Endothelial cell of umbilical vein (primary cell): Measurements from ENCODE around the gene PRIMA1. TPM values are rescaled to one million over a fixed set of nuclear protein-coding genes. Genes with fewer than 3 reads are reported as not detected.

ENCODE experiments used
- BruUV-seq: library from RNA; stranded (reverse); fragments of 400-500 nt; replicated peaks from 2 replicates; lab custom pipeline; 2021; lab: Mats Ljungman, UMichigan
- CTCF ChIA-PET: fragments of 300-600, 350-600 bp; sonication (Branson Sonifier 250); formaldehyde crosslinking; loops from one replicate; lab custom pipeline; 2021; ENCODE audit warnings: antibody characterized with exemption, inconsistent platforms; lab: Charles Lee
- POLR2A ChIA-PET: fragments of 300-600, 350-600 bp; sonication (Branson Sonifier 250); formaldehyde crosslinking; loops from one replicate; lab custom pipeline; 2021; ENCODE audit warnings: antibody characterized with exemption, inconsistent platforms; lab: Charles Lee
- DNase-seq: peaks from one replicate; pipeline ENCODE4 v3.0.0-alpha.2; 2011; ENCODE audit warnings: low read depth, low spot score
- FAIRE-seq: peaks from 2 replicates; lab custom pipeline; 2011; peaks lifted over from hg19 to GRCh38; lab: Jason Lieb, UNC
- H2AFZ ChIP-seq: 2 replicates; pipeline ENCODE4 v1.6.0; 2012; ENCODE audit warnings: low read depth, low read length, control low read depth, inconsistent platforms
- H3K27ac ChIP-seq: 2 replicates; pipeline ENCODE4 v1.5.1; 2011; ENCODE audit warnings: low read depth, mild to moderate bottlenecking, control low read depth, low read length, moderate library complexity; ENCODE audit not compliant: insufficient read depth
- H3K27me3 ChIP-seq, 2 experiments: 2 replicates each; pipeline versions ENCODE4 v1.6.0 to v1.6.1; 2011; ENCODE audit warnings: low read length in 2 of 2, mixed read lengths in 1 of 2; ENCODE audit not compliant: control insufficient read depth in 2 of 2, insufficient read depth in 2 of 2
- H3K36me3 ChIP-seq, 2 experiments: 2 replicates in 1 of 2; 3 replicates in 1 of 2; pipeline ENCODE4 v1.5.1; 2011; ENCODE audit warnings: low read length in 2 of 2, mild to moderate bottlenecking in 1 of 2, moderate library complexity in 1 of 2; ENCODE audit not compliant: control insufficient read depth in 2 of 2, insufficient read depth in 2 of 2; ENCODE audit errors: extremely low read depth in 1 of 2
- H3K4me1 ChIP-seq: 3 replicates; pipeline ENCODE4 v1.5.1; 2011; ENCODE audit warnings: mild to moderate bottlenecking, low read length; ENCODE audit not compliant: control insufficient read depth, insufficient read depth; ENCODE audit errors: extremely low read depth
- H3K4me2 ChIP-seq: 2 replicates; pipeline ENCODE4 v1.6.1; 2011; ENCODE audit warnings: low read length, control low read depth, mixed read lengths; ENCODE audit not compliant: insufficient read depth
- H3K4me3 ChIP-seq, 3 experiments: fragments of 200-600 bp in 1 of 3; sonication (generic), shearing (Covaris generic) in 1 of 3; replicated peaks in 1 of 3; 2 replicates each; pipeline ENCODE4 v1.5.1; 2011 to 2016; ENCODE audit warnings: control low read depth in 3 of 3, low read length in 3 of 3, mild to moderate bottlenecking in 2 of 3, inconsistent platforms in 1 of 3, low read depth in 1 of 3, moderate library complexity in 1 of 3; ENCODE audit not compliant: insufficient read depth in 1 of 3
- H3K79me2 ChIP-seq: 2 replicates; pipeline ENCODE4 v1.6.0; 2012; ENCODE audit warnings: low read length, inconsistent platforms; ENCODE audit not compliant: control insufficient read depth, insufficient read depth
- H3K9ac ChIP-seq: replicated peaks from 2 replicates; pipeline ENCODE3; 2011; ENCODE audit warnings: low read length, control low read depth; ENCODE audit not compliant: insufficient read depth; ENCODE audit errors: extremely low read depth
- H3K9me1 ChIP-seq: replicated peaks from 3 replicates; pipeline ENCODE4 v1.6.0; 2011; ENCODE audit warnings: mild to moderate bottlenecking, low read length; ENCODE audit not compliant: control insufficient read depth, insufficient read depth; ENCODE audit errors: extremely low read depth
- H3K9me3 ChIP-seq: replicated peaks from 2 replicates; pipeline ENCODE4 v1.5.1; 2012; ENCODE audit warnings: low read length, inconsistent platforms; ENCODE audit not compliant: control insufficient read depth, insufficient read depth
- H4K20me1 ChIP-seq: replicated peaks from 2 replicates; pipeline ENCODE3; 2011; ENCODE audit warnings: mild to moderate bottlenecking, low read length; ENCODE audit not compliant: control insufficient read depth, insufficient read depth; ENCODE audit errors: extremely low read depth
- CTCF ChIP-seq, 2 donors: IDR thresholded peaks; 1 replicate in 1 of 2; 2 replicates in 1 of 2; pipeline ENCODE4 v1.5.1; 2011; ENCODE audit warnings: low read length in 2 of 2, mild to moderate bottlenecking in 2 of 2, moderate library complexity in 2 of 2, control low read depth in 1 of 2, inconsistent platforms in 1 of 2, low read depth in 1 of 2; ENCODE audit not compliant: insufficient read depth in 1 of 2; ENCODE audit errors: extremely low read depth in 1 of 2
- EZH2 ChIP-seq: IDR thresholded peaks from 2 replicates; pipeline ENCODE4 v1.6.1; 2012; ENCODE audit warnings: borderline replicate concordance, low read depth, mild to moderate bottlenecking, moderate library complexity, low read length, inconsistent platforms; ENCODE audit not compliant: severe bottlenecking
- FOS ChIP-seq: IDR thresholded peaks from 2 replicates; pipeline ENCODE4 v1.6.1; 2011; ENCODE audit warnings: mild to moderate bottlenecking, low read length, moderate library complexity, borderline replicate concordance; ENCODE audit not compliant: insufficient read depth
- GATA2 ChIP-seq: IDR thresholded peaks from 2 replicates; pipeline ENCODE4 v1.7.0; 2011; ENCODE audit warnings: low read depth, mild to moderate bottlenecking, moderate library complexity, mixed read lengths, low read length; ENCODE audit not compliant: insufficient read length, insufficient read depth
- JUN ChIP-seq: IDR thresholded peaks from 2 replicates; pipeline ENCODE4 v1.6.1; 2011; ENCODE audit warnings: borderline replicate concordance, low read depth; ENCODE audit not compliant: insufficient read length, insufficient read depth
- MAX ChIP-seq: IDR thresholded peaks from 2 replicates; pipeline ENCODE4 v1.6.1; 2011; ENCODE audit not compliant: insufficient read depth, insufficient read length
- MYC ChIP-seq: IDR thresholded peaks from one replicate; pipeline ENCODE4 v1.6.1; 2011; ENCODE audit warnings: mild to moderate bottlenecking, low read depth, low read length
- POLR2A ChIP-seq: IDR thresholded peaks from 2 replicates; pipeline ENCODE4 v1.6.1; 2012; ENCODE audit warnings: low read depth, mild to moderate bottlenecking, control low read depth, low read length
- POLR2AphosphoS5 ChIP-seq: IDR thresholded peaks from 2 replicates; pipeline ENCODE4 v1.6.1; 2012; ENCODE audit warnings: low read depth, mild to moderate bottlenecking, control low read depth, low read length, moderate library complexity; ENCODE audit not compliant: insufficient read depth
- dilution Hi-C: fragments of 300-500 bp; cut with MboI; formaldehyde crosslinking; loops from one replicate; pipeline ENCODE4 v1.15.0; 2019; ENCODE audit warnings: low sequenced_read_pairs; ENCODE audit not compliant: extremely low pct_ligation_motif_present
- intact Hi-C: fragments of 100-400 bp; cut with micrococcal nuclease; formaldehyde crosslinking; loops from one replicate; pipeline ENCODE4 v1.10.0; 2022
- polyA plus RNA-seq, 4 experiments: library from polyadenylated mRNA; depleted of rRNA in 3 of 4; stranded (reverse) in 3 of 4; unstranded in 1 of 4; fragments of >200 nt; gene quantifications; 2 replicates each; pipeline versions ENCODE4 v1.2.1 to v1.2.3, GENCODE V29; 2011 to 2012; ENCODE audit warnings: missing spikeins in 1 of 4
- total RNA-seq: library from RNA; stranded (reverse); gene quantifications from 2 replicates; pipeline ENCODE4 v1.2.3, GENCODE V29; 2021

Gene PRIMA1
- total and polyA plus RNA-seq, 2 donors (not counting 3 experiments of a cell fraction or from before 2014, with no cell fraction given), result not detected

- H3K9me1 ChIP-seq, result no peaks in the 10 kb centered on the region
- H3K4me3 ChIP-seq, result no peak overlapping the region
- no peak overlapping the region for H3K4me2 ChIP-seq
- ChIA-PET CTCF (no interaction called here), POLR2A (no interaction called here)
- H3K36me3 ChIP-seq, result no peaks in the 10 kb centered on the region
- H3K9ac ChIP-seq, result no peak overlapping the region
- intact Hi-C loops, result no loop called here
- H3K9me3 ChIP-seq, result no peaks in the 10 kb centered on the region
- BruUV-seq, result no TSS peak
- TF ChIP-seq GATA2 (no peak), MYC (no peak), MAX (no peak), JUN (no peak), POLR2A (no peak), EZH2 (no peak), CTCF (IDR thresholded peaks at IDR 0.05; ENCODE audit: extremely low read depth in 1 of 2, insufficient read depth in 1 of 2, low read depth in 1 of 2, low read length in 2 of 2) (no peak), FOS (no peak), POLR2AphosphoS5 (no peak)
- no peak overlapping the region for H3K27ac ChIP-seq
- dilution Hi-C loops, result no loop called here
- DNase-seq (no peak), FAIRE-seq (no peak)
- H2AFZ ChIP-seq, result no peak overlapping the region
- no peaks in the 10 kb centered on the region for H3K79me2 ChIP-seq
- no peaks in the 10 kb centered on the region for H3K27me3 ChIP-seq
- H3K4me1 ChIP-seq, result no peaks in the 10 kb centered on the region
- no peaks in the 10 kb centered on the region for H4K20me1 ChIP-seq
These were observed 72.9 kb downstream of the PRIMA1 start for GRCh38 chr14:93715279-93715927.
